Epithelial cell of proximal tubule (primary cell): ENCODE measurements around the gene FASLG. TPM values are rescaled to one million over a fixed set of nuclear protein-coding genes. Genes with fewer than 3 reads are reported as not detected.

Source experiments
- DNase-seq: peaks from one replicate; pipeline ENCODE4 v3.0.0-alpha.2; 2011; ENCODE audit warnings: low read depth
- H3K4me3 ChIP-seq: 2 replicates; pipeline ENCODE4 v1.5.1; 2011; ENCODE audit warnings: low read depth, mild to moderate bottlenecking, low read length
- CTCF ChIP-seq: conservative IDR thresholded peaks from 2 replicates; pipeline ENCODE4 v1.5.1; 2012; ENCODE audit warnings: low read depth, mild to moderate bottlenecking, low read length
- total RNA-seq: library from RNA; depleted of rRNA; stranded (reverse); fragments of >200 nt; gene quantifications from 2 replicates; pipeline ENCODE4 v1.2.3, GENCODE V29; 2015

Gene FASLG
- total RNA-seq, 1 donor from 2014 or later = not detected

GRCh38 chr1:172673761-172674160 lies 14.9 kb downstream of the FASLG start:
- no peak overlapping the region for H3K4me3 ChIP-seq
- DNase-seq = no peak
- TF ChIP-seq CTCF = no peak

GRCh38 chr1:172674831-172675613 lies 16.1 kb downstream of the FASLG start:
- DNase-seq = no peak
- no peak for TF ChIP-seq CTCF
- H3K4me3 ChIP-seq = no peak overlapping the region

- no peak for DNase-seq
- no peak overlapping the region for H3K4me3 ChIP-seq
- TF ChIP-seq CTCF = no peak
These were observed 20.3 kb downstream of the FASLG start for GRCh38 chr1:172679000-172679772.

- TF ChIP-seq CTCF = no peak
- DNase-seq = no peak
- no peak overlapping the region for H3K4me3 ChIP-seq
These were observed 21.3 kb downstream of the FASLG start for GRCh38 chr1:172680244-172680643.

GRCh38 chr1:172680733-172681275 lies 21.9 kb downstream of the FASLG start:
- H3K4me3 ChIP-seq = no peak overlapping the region
- no peak for TF ChIP-seq CTCF
- DNase-seq = no peak

GRCh38 chr1:172682812-172683211 lies 23.9 kb downstream of the FASLG start:
- TF ChIP-seq CTCF = no peak
- DNase-seq = no peak
- no peak overlapping the region for H3K4me3 ChIP-seq
